GM19023 (cell line): ENCODE data around the gene CTPS1.

Experiments
- ATAC-seq: cut with Tn5 transposase; IDR thresholded peaks from one replicate; pipeline ENCODE4 v1.9.1; 2021; ENCODE audit warnings: mild to moderate bottlenecking, moderate library complexity; ENCODE audit not compliant: unreplicated experiment

Gene CTPS1

GRCh38 chr1:41021526-41022308 is 42.2 kb downstream of the CTPS1 start, which contains the start of gene SLFNL1:
SLFNL1 (minus strand) TSS chr1:41021725; CDS start chr1:41020660, 1,065 bp downstream.
- ATAC-seq = no peak

DNA sequence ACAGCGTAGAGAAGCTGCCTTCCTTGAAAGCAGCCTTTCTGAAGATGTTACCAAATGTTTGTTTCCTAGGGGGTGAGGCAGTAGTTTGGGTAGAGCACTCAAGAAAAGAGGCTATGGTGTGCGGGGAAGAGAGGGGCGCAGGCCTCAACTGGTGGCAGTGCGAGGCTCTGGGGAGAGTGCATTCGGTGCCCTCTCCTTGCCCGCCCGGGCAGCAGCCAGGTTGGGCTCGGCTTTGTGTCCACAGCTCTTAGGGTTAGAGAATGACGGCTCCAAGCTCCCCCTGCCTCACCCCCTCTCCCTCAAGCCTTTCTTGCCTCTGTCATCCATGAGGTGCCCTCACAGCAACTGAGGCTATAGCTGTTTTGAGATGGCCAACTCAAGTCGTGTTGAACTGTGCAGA is 42.9 kb downstream of the CTPS1 start:
- ATAC-seq = no peak

GRCh38 chr1:41023279-41023990 is 43.9 kb downstream of the CTPS1 start:
- no peak for ATAC-seq

- ATAC-seq = no peak
These were observed 45.5 kb downstream of the CTPS1 start for GRCh38 chr1:41024953-41025352.

DNA sequence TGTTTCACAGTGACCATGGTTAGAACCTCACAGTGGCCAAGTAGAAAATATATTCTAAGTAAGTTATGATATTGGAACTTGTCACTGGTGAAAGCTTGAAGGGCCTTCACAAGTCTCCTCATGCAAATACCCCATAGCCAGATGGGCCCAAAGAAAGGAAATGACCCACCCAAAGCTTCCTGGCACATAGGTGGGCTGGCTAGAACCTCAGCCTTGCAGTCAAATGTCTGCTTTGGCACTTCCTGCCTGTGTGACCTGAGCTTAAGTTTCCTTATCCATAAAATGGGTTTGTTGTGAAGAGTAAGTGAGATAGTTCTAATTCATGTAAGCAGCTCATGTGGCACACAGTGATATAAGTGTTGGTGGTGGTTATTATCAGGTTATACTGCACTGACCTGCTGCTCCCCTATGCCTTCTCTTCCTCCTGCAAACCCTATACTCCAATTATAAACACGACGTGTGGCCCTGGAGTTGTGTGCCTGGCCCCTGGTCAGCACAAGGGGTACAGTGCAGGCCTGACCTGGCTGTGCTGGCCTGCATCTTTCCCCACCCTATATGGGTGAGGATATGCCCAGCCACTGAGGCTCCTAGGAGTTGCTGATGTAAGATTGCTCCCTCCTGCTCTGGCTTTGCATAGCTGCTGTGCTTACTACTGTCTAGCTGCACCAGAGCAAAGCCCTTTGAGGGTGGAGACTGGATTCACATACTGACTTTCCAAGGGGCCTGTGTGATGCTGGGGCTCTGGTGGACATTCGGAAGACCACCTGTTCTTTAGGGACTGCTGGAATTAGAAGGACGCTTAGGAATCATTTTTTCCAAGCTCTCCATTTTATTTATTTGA is 46.7 kb downstream of the CTPS1 start:
- no peak for ATAC-seq

DNA sequence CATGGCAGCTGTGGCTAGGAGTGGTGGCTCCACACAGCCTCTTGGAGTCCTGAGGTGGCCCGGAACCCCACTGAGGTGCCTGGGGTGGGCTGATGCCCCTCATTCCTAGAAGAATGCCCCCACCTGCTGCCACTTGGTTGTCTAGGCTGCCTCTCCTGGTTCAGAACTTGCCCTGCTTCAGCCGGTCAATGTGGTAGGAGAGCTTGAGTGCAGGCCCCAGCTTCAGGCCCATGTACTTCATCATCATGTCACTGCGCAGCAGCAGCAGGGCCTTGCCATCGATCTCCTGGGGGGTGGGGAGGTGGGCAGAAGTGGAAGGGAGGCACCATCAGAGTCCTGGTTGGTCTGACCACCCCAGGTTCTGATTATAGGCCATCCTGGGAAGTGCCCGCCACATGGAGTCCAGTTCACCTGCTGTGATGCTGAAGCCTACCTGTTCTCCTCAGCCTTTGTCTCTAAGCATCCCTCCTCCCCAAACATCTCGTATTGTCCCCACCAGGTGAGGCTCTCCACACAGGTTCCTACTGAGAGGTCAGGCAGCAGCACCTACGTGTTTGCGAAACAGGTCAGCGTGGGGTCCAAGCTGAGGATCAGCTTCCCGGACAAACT is 48.6 kb downstream of the CTPS1 start:
- no peak for ATAC-seq

DNA sequence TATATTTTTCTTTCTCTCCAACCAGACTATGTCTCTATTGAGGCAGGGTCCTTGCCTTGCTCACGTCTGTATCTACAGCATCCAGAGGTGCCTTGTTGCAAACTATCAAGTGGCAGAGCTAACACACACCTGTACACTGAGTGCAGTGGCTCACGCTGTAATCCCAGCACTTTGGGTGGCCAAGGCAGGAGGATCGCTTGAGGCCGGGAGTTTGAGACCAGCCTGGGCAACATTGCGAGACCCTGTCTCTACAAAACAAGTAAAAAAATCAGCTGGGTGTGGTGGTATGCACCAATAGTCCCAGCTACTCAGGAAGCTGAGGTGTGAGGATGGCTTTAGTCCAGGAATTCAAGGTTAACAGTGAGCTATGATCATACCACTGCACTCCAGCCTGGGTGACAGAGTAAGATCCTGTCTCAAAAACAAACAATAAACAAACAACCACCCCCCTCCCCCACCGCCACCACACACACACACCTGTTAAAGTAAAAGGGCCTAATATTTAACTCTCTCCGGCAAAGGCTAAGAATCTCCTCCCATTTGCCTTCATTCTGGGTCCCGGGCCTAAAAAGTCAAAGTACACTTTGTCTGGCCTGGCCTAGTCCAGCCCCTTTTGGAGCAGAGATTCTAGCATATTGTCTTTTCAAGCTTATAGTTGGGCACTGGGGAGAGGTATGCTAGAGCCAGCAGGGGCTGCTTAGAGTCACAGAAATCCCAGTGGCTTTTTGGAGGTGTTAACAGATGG is 51.5 kb downstream of the CTPS1 start:
- ATAC-seq = no peak

DNA sequence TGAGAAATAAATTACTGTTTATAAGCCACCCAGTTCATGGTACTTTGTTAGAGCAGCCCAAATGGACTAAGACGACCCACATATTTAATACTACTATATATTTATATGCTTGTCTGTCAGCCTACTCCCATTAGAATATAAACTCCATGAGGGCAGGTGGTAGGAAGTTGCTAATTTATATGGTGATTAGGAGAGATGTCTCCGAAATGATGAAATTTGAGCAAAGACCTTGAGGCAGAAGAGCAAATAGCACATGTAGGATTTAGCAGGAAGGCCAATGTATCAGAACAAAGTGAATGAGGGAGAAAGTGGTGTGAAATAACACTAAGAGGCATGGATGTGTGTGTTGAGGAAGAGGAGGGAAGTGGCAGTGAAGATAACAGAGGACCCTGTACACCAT is 52.7 kb downstream of the CTPS1 start:
- no peak for ATAC-seq

DNA sequence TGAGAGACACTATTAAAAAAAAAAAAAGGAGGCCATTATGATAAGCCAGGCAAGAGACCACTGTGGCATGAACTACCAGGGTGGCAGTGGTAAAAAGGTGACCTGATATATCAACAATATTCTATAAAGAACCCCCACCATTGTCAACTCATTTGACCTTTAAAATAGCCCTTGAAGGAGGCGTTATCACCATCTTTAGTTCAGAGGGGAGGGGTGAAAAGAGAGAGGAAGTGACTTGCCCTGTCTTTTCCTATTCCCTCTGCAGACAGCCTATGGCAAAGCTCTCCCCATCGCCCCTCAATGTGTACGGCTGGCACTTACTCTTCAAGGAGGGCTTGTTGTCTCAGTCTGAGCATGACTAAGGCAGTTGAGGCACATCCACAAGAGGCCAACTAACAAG is 53.8 kb downstream of the CTPS1 start:
- no peak for ATAC-seq

- no peak for ATAC-seq
These were observed 57.8 kb downstream of the CTPS1 start for GRCh38 chr1:41037116-41037903.

DNA sequence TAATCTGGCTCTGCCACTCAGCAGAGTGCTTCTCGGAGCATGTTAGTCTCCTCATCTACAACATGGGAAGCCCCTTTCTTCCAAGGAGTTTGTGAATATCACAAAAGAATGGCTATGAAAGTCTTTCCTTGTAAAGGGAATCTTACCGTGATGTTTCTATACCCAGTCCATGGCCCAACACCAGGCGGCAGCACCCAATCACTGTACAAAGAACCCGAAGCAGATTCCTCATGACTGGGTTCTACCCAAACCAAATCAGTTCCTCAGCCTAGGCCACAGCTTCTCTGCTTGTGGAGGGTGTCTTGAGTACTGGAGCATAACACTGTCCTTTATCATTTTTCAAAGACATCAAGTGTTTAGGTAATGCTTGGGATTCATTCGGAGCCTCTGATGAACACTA is 58.6 kb downstream of the CTPS1 start:
- no peak for ATAC-seq

DNA sequence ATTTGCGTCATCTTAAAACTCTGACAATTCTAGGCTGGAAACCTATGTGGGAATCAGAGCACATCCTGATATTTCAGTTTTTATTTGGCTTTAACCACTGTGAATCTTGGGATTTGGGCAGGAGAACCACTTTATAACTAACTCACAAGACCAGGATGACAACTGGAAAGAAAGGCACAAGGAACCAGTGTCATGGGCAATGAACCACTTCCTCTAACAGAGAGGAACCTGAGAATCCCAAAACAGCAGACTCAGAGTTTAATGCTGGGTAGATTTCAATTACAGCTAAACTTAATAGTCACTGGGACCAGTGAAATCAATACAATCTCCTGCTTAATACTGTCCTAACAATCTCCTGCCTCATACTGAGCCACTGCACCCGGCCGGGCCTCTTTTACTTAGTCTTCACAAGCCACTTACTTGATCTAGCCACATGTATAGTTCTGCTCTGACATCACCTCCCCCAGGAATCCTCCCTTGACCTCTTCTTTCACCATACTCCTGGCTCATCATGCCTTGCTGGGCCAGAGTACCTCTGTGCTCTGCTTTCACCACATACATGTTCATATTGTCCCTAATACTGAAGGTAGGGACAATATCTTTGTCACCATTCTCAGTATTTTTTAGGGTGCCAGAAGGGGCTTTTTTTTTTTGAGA is 62.2 kb downstream of the CTPS1 start:
- ATAC-seq = no peak

DNA sequence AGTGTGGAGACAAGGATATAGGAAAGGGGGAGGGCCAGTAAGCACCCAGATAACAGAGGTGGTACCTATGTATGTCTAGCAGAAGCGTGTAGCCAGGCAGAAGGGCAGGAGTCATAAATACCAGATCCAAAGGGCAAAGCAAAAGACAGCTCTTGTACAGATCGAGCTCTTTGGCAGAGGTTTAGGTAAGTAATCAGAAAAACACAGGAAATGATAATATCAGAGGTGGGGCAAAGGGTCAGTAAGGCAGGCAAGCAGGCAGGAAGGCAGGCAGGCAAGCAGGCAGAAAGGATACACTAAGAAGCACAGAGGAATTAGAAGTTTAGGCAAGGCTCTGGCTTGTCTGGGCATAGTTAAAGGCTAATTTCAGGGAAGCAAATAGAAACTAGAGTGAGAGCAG is 64.7 kb downstream of the CTPS1 start:
- no peak for ATAC-seq

DNA sequence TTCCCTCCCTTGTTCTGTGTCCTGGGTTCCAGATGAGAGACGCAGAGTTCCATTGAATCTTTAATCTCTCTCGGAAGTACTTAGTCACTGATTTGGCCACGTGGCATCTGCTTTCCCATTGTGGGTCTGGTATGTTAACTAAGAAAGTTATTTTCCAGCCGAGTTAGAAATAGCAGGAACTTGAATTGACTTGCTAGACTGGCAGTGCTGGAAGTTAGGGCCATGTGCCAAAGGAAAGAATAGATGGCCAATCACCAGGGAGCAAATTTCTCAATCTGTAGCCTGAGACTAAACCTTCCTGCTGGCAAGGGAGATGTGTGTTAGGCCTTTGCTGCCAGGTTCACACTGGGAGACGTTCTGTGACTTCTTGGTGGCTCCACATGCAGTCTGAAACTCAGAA is 66.2 kb downstream of the CTPS1 start:
- no peak for ATAC-seq

GRCh38 chr1:41046347-41046775 is 66.9 kb downstream of the CTPS1 start:
- ATAC-seq = no peak

DNA sequence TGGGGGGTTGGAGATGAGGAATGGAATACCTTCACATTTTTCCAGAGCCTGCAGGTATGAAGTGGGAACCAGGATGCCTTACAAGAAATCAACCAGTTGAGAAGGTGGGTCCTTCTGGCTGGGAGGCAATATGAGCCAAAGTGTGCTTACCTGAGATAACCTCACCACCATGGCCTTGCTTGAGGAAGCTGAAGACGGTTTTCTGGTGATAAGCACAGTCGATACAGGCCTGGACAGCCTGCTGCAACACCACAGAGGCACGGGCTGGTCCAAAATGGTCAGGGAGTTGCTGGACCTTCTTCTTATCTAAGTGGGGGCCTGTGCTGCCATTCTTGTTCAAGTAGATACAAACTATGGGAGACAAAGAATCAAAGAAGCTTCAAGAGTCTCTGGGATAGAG is 69.0 kb downstream of the CTPS1 start:
- no peak for ATAC-seq

DNA sequence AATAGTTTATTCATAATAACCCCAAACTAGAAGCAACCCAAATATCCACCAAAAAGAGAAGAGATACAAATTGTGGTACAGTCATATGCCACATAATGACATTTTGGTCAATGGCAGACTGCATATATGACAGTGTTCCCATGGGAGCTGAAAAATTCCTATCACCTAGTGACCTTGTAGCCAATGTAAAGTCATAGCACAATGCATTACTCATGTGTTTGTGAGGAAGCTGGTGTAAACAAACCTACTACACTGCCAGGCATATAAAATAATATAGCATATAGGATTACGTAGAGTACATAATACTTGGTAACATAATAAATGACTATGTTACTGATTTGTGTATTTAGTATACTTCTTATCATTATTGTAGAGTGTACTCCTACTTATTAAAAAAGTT is 71.5 kb downstream of the CTPS1 start:
- ATAC-seq = no peak

GRCh38 chr1:41053316-41053715 is 73.8 kb downstream of the CTPS1 start:
- no peak for ATAC-seq

DNA sequence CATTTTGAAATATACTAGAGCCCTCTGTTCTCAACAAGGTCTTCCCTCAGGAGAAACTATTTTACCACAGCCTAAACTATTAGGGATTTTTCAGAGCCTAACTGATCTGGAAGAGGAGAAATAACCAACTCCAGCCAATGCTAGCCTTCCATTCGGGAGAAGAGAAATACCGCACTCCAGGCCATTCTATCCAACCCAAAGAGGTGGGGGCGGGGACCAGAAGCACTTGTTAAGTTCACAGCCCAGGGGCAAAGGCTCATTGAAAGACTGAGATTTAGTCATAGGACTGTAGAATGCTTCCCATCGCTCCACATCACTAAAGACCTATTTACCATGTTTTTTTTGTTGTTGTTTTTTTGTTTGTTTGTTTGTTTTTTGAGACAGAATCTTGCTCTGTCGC is 77.4 kb downstream of the CTPS1 start:
- no peak for ATAC-seq
